Ovary (tissue), 3 donors: Measurements from ENCODE around the gene DDB1.

Experiments used
- CTCF ChIP-seq, 3 donors: fragments of 450-650 bp in 2 of 3; fragments of 200-600 bp in 1 of 3; IDR thresholded peaks; one replicate each; pipeline versions ENCODE4 v1.5.1 to v1.8.0; 2016 to 2022; ENCODE audit warnings: antibody characterized with exemption in 3 of 3, mild to moderate bottlenecking in 1 of 3
- EP300 ChIP-seq: sonication (generic); formaldehyde crosslinking; IDR thresholded peaks from one replicate; pipeline ENCODE4 v1.6.1; 2017; ENCODE audit warnings: antibody characterized with exemption
- donor health status: DM: no; HTN: no; CAD: no.

- TF ChIP-seq CTCF (IDR thresholded peaks at IDR 0.05) (no peak), EP300 (no peak)
Measured at GRCh38 chr11:61283613-61284012, 49.3 kb downstream of the DDB1 start.
